GM18873 (cell line): ENCODE measurements around the gene TCEANC2.

Experiments
- ATAC-seq: cut with Tn5 transposase; IDR thresholded peaks from one replicate; pipeline ENCODE4 v1.9.1; 2021; ENCODE audit warnings: mild to moderate bottlenecking, moderate library complexity, moderate number of reproducible peaks; ENCODE audit not compliant: unreplicated experiment, low FRiP score

TCEANC2 gene

DNA sequence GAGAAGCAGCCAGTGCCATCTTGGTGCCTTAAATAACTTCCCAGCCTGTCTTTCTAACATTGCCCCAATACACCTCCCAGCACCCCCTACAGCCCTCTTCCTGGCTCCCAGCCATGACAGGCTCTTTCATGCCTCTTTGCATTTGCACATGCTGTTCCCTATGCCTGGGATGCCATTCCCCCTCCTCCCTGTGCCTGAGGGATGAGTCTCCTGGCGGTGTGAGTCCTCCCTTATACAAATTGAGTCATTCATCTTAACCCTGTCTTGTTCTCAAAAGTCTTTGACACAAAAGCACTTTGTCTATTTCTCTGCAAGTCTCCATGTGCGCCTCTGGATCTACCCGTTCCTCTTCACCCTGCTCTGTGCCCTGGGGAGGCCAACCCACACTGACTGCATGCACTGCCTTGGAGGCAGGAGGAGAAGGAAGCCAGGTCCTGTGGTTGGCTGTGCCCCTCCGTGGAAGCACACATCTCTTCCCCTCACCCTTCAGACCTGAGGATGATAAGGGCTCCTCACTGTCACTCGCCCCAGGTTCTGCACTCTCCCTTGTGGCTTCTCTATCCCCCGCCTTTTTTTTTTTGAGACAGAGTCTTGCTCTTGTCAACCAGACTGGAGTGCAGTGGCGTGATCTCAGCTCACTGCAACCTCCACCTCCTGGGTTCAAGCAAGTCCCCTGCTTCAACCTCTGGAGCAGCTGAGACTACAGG is 74.3 kb downstream of the TCEANC2 start:
- ATAC-seq = no peak

DNA sequence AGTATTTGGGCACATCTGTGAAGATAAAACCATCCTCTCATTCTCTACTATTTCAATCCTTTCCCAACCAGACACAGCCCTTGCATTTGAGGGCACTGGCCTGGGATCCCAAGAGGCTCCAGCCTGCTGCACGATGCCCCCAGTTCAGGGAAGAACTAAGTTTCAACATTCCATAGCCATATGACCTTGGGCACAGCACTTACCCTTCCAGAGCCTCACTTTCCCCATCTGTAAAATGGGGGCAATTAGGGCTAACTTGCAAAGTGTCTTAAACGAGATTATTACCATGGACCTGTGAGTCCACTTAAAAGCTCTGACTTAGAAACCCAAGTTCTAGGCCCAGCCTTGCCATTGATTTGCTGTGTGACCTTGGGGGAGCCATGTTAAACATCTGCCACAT is 76.5 kb downstream of the TCEANC2 start:
- no peak for ATAC-seq

DNA sequence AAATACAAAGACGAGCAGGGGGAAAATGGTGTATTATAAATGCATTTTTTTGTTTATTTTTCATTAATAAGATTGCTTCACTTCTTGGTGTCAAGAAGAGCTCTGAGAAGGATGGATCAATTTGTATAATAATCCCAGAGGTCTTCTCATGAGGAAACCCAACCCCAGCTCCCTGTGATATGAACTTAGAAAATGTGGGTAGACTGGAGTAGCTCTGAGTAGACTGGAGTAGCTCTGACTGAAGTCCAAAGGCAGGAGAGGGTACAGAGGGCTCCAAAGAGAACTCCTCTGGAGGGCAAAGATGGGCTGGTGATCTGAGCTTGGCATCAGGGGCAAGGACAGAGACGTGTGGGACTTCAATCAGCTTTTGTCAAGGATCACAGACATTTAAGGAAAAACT is 78.0 kb downstream of the TCEANC2 start:
- no peak for ATAC-seq

DNA sequence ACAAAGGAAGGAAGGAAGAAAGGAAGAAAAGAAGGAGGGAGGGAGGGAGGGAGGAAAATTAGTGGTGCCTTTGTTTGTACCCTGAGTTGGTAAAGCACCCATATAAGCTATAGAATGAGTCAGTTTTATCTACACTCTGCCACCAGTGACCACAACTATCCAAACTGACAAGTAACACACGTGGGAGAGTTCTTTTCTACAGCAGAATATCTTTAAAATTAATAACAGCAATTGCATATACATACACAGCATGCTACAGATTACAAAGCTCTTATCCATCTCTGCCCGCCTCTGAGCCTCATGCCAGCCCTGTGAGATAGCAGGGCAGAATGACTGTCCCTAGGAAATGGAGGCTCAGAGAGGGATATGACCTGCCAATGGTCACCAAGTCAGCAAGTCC is 79.1 kb downstream of the TCEANC2 start:
- ATAC-seq = no peak

DNA sequence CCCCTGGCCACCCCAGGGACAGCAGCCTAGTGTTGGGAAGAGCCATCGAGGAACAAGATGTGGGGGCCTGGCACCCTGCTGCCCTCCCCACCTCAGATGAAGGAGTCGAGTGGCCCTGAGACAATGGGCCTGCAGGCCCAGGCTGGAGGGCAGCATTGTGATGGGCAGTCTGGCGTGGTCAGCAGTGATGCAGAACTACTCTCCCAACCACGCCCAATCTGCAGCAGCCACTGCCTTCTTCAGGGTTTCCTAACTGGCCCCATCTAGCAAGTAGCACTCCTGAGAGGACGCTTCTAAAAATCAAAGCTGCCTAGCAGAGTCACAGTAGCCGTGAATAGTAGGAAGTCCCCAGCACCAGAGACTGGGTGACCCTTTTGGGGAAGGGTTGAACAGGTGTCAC is 80.9 kb downstream of the TCEANC2 start:
- ATAC-seq = no peak

DNA sequence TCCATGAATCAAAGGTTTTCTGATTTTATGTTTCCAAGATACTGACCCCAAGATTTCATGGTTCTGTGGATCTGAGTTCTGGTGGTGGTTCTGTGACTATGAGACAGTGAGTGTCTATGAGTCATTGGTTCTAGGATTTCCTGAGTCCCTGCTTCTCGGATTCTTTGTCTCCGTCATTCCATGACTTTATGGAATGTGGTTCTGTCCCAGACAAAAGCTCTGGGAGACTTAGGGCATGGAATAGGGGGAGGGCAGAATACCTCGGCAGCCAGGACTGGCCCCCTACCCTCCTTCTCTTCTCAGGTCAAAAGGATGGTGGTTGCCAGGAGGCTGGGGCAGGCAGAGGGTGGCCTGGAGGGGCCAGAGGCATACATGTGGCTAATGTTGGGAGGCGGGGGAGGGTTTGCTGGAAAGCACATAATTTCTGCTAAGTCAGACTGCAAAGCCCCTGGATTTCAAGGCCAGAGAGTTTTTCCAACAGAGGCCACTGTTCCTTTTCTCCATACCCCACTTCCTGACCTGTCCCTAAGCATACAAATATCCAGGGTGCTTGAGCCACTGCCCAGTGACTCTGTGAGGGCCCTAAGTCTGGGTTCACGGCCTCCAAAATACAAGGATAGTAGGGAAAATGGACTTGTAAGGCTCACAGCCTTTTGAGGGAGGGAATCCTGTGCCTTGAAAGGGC is 82.2 kb downstream of the TCEANC2 start:
- no peak for ATAC-seq

DNA sequence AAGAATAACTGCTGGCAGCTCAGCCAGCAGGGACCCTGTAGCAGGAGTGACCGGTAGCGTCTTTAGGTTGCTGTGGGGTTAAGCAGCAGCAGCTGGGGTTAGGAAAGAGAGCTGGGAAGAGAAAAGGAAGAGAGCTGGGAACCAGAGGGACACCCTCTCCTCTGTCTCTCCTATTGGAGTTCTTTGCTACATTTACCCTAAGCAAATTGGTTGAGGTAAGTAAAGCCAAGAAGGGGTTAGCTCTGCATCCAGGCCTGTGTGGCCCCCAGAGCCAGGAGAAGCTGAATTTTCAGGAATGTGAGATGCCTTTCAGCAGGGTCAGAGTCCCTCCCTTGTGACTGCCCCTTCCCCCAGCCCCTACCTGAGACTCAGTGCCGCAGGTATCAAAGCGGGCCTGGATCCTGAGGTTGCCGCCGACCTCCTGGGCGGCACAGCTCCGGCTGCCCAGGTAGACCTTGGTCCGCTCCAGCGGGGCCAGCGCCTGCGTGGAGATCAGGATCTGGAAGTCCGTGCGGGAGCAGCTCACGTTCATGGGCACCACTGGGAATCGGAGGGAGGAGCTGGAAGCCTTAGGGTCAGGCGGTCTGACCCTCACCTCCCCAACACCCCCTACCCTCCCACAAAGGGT is 83.0 kb downstream of the TCEANC2 start:
- ATAC-seq = no peak

DNA sequence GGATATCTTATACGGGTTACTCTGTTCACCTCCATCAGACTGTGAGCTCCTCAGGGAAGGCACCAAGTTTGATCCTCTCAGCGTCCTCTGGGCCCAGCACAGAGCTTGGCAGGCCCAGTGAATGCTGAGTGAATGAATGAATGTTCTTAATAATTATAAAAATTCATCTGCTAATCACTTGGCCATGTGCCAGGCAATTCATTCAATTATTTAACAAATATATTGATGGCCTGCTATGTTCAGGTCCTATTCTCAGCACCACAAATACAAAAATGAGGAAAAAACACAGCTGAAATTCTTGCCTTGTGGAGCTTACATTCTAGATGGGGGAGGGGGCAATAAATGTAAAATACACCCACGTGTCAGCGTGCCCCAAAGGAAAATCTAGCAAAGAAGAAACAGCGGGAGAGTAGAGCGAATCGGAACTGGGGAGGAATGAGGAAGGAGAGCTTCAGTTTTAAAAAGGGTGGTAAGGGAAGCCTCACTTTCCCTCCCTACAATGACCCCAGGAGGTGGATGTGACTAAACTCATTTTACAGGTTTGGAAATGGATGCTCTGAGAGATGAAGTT is 83.6 kb downstream of the TCEANC2 start:
- no peak for ATAC-seq

DNA sequence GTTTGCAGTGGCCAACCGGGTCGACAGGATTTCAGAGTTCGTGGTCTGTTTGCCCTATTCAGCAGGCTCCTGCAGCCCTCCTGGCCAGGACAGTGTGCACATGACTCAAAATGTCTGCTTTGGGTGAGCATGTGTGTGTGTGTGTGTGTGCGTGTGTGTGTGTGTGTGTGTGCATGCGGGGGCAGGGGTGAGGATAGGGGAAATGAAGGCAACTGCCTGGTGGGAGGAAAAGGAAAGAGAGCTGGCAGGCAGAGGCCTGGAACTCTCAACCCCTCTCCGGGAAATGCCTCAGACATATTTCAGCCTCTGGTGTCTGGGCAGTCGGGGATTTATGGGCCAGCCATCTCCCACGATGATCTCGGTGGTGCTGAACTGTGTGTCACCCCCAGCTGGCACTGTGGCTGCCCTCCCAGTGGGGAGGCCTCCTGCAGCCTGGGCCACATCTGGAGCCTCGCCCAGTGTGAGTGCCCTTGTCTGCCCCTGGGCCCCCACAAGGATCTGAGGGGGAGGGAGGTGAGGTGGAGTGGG is 84.2 kb downstream of the TCEANC2 start:
- no peak for ATAC-seq

DNA sequence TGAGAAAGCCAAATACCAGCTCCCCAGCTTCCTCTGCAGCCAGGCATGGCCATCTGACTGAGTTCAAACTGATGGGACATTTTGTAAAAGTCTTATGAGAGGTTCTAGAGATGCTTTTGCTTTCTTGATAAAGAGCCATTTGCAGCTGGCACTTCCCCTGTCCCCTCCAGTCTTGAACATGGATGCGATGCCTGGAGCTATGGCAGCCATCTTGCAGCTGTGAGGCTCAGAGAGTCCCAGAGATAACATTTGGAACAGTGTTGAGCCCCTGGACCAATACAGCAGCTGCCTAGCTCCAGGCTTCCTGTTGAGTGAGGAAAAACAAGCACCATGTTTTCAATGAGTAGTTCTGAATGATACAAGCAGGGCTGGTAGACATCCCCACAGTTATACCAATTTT is 85.6 kb downstream of the TCEANC2 start:
- ATAC-seq = no peak

DNA sequence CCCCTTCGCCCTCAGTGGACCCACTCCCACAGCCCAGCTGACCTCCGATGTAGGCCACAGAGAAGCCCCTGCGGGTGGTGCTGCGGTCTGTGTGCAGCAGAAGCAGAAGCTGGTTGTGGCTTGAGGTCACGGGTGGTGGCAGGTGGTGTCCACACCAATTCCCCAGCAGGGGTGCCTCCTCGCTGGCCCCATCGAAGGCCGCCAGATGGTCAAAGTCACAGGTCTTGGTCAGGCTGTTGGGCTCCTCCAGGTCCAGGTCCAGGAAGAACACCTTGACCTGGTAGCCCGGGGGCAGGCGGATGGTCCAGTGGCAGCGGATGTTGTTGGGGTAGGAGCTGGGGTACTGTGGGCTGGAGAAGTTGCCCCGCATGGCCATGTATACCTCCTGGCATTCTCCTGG is 86.3 kb downstream of the TCEANC2 start:
- ATAC-seq = no peak

DNA sequence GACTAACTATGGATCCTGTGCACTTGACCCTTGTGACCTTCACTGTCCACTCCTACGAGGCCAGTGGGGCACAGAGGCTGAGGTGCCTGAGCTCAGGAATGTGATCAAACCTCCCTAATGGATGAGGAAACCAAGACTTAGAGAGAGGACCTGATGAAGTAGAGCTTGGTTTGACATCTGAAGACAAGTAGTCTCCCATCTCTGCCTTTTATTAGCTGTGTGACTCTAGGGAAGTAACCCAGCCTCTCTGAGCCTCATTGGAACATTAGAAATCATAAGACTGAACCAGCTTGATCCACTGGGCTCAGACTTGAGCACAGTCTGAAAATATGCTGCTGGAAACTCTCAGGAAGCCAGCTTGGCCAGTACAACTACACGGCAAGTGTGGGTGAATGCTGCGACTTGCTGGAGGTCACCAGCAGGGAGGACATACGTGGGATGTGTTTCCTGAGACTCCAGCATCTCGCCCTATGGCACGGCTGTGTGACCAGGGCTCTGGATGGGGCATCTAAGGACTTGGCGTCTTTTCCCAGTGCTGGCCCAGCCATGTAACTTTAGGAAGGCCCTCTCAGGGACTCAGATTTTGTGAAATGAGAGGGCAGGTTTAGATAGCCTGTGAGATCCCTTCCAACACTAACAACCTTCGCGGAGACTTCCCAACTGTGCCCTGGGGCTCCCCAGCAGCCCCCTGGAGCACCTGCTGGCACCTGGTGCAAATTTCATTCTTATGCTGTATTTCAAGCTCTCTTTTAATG is 88.9 kb downstream of the TCEANC2 start:
- ATAC-seq = no peak

DNA sequence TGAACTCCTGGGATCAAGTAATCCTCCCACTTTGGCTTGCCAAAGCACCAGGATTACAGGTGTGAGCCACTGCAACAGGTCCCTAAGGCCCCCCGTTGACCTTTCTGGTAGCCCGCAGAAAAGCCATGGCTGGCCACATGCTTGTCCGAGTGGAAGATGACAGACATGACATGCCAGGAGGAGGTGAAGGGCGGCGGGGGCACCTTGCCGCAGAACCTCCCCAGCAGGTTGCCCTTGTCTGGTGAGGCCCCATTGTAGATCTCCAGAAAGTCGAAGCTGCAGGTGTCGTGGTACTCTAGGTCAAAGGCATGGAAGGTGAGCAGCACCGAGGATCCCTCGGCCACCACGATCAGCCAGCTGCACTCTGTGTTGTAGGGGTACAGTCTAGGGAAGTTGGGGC is 91.0 kb downstream of the TCEANC2 start:
- ATAC-seq = no peak

DNA sequence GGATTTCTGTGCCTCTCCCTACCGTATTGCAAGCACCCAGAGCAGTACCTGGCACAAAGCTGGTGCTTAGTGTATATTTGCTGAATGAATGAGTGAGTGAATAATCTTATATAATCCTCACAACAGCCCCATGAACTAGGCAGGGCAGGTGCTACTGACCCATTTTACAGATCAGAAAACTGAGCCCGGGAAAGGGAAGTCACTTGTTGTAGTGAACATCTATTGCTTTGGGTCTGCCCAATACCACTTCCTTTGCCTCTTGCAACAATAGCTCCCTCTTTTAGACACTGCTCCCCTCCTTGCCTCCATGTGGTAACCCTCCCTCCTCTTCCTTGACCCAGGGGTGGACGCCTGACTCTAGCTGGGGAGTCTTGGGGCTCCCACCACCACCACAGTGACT is 96.3 kb downstream of the TCEANC2 start:
- no peak for ATAC-seq

DNA sequence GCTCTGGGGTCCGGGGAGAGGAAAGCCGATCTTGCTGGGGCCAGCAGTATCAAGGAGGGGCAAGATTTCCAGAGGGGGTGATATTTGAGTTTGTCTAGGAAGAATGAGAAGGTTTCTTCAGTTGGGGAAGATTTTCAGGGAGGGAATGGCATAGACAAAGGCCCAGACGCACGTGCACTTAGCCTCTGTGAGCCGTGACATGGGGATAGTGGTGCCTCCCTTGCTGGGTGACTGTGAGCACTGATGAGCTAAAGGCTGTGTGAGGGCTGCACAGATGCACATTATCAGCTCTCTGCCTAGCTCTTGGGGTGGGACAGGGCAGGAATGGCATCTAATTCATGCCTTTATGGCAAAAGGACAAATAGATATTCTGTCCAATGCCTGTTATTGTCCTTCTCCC is 97.6 kb downstream of the TCEANC2 start:
- ATAC-seq = no peak

DNA sequence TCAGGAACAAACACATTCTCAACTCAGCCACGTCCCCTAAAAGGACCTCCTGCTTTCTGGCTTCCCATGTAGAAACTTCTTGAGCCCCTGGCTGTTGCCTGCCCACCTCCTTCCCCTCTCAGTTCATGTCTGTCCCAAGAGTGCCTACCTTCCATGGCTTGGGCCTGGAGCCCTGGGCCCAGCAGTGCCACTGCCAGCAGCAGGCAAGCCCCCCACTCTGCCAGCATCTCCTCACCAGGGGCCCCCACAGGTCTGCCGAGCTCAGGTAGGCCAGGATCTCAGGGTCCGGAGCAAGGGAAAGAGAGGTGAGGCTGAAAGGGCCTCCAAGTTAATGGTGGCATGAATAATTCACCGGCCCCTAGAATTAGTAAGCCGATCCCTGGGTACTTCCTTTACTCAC is 99.3 kb downstream of the TCEANC2 start, which contains the start of gene CDCP2:
TSS of gene CDCP2 (minus strand) at position 305 of the 400 bp plus-strand sequence. CDS start at position 227, 78 bp downstream.
- no peak for ATAC-seq

DNA sequence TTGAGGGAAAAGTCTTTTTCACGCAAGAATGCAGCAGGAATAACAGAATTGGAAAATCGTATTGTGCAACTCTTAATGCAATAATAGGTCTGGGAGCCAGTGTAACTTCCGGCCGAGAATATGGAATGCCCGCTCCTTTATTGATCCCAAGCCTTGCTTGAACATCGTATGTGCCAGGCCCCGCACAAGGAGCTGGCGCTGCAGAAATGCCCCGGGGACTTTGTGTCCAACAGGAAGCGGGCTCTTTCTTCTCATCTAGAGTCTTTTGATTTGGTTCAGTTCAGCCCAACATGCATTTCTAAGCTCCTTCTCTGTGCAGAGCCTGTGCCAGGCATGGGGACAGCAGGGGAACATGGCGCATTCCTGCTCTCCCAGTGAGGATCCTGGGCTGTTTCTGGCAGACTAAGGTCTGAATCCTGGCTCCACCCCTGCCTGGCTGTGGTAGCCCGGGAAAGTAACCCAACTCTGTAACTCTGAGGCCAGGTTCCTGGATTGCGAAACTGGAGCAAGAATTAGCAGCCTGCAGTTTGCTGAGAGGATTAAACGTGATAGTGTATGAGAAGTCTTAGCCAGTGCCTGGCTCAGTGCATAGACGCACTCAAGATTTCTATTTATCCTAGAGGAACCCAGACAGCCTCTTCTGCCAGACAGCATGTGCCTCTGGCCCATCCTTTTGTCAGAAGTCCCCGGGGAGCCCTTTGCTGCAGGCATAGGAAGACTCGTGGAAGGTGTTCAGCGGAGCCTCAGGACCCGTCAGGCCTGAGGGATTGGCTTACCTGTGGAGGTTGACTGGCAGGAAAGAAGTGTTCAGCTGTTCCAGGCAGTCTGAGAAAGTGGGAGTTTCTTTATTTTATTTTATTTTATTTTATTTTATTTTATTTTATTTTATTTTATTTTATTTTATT is 100.4 kb downstream of the TCEANC2 start:
- no peak for ATAC-seq
